Activated CD4-positive, alpha-beta T cell treated with anti-CD3 and anti-CD28 coated beads, Interleukin-2, Interleukin-4, amounts not matched to agents 100 ng/mL and 50 ng/mL, durations not matched to agents 16 hours and 8 hours (primary cell): ENCODE data around the gene TRH.
A peak's percentile ranks its signal among the peaks of the same experiment; 100 is the strongest.

ENCODE experiments used
- DNase-seq: peaks from one replicate; pipeline ENCODE4 v3.0.0-alpha.2; 2020; ENCODE audit warnings: low spot score

TRH gene

DNA sequence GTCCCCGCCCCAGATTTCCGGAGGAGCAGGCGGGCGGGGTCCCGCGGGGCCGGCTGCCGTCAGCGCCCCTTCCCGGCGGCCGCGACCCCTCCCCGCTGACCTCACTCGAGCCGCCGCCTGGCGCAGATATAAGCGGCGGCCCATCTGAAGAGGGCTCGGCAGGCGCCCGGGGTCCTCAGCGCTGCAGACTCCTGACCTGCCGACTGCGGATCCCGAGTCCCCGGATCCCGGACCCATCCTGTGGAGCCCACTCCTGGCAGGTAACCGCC, at the start of gene TRH:
TSS of gene TRH (plus strand) at position 157 of the 269 bp plus-strand sequence. CDS start 1,097 bp downstream, outside the sequence.
- no peak for DNase-seq

DNA sequence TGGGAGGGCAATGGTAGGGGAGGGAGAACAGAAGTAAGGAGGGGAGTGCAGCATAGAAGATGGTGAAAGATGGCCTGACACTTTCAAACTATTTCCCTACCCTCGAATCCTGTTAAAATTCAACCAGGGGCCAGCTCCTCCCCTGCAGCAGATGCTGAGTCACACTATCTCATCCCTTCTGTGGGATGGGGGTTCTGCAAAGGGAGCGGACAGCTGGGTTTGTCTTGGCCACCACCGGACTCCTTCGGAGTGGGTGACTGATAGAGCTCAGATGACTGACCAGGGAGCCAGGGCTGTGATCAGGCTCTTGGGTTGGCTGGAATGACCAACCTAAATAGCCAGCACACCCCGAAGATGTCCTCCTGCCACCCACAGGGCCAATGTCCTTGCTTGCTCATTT, 47.4 kb upstream of the TRH start:
- no peak for DNase-seq

- no peak for DNase-seq
Observed at GRCh38 chr3:129929383-129929782, 45.1 kb upstream of the TRH start.

- no peak for DNase-seq
Observed at GRCh38 chr3:129933471-129933870, 41.0 kb upstream of the TRH start.

- peak; percentile 31 for DNase-seq
Observed at GRCh38 chr3:129934234-129935123, 40.0 kb upstream of the TRH start.

GRCh38 chr3:129936757-129937156, 37.8 kb upstream of the TRH start:
- DNase-seq, result peak; percentile 15

- no peak for DNase-seq
Observed at GRCh38 chr3:129937717-129938116, 36.8 kb upstream of the TRH start.

DNA sequence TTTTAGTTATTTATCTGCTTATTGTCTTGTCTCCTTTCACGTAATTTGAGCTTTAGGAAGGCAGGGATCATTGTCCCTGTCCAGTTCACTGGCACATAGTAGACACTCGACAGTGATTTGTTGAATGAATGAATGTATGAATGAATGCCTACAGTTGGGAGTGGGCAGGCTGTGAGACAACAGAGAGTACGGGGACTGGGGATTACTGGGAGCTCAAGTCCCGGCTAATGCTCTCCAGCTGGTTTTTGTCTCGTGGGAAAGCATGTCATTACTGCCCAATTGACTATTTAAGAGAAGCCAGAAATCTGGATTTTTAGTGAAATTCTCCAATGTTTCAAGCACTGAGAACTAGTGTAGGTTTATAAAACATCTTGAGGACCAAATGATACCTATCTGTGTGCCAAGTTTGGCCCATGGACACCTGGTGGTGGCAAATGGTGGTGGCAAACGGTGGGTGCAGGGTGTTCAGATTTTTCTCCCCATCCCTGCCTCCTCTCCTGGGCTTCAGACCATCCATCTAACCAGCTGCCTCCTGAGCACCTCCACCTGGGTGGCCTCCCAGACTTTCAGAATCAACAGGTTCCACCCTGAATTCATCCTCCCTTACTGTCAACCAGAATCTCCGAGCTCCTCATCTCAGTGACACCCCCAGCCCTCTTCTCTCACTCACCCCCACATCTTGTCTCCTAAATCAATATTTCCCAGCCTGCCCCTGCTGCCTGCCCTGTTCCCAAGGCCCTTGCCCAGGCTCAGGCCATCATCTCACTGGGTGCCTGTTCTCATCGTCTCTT, 36.2 kb upstream of the TRH start:
- no peak for DNase-seq

GRCh38 chr3:129940086-129940485, 34.4 kb upstream of the TRH start:
- no peak for DNase-seq

DNA sequence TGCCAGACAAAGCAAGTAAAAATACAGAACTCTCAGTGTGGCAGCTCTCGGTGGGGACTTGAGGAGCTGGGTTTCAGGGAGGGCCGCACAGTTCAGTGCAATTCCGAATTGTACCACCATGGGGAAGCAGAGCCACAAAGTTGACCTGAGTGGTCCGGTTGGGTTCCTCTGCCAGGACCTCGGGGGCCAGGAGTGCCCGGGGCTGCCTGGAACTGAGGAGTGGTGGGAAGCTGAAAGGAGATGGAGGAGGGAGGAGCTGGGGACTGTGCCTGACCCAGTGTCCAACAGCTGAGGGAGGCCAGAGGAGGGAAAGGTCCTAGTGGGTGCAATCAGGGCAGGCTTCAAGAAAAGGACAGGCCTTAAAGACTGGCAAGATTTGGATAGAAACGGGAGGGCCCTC, 32.2 kb upstream of the TRH start:
- peak; percentile 39 for DNase-seq

DNA sequence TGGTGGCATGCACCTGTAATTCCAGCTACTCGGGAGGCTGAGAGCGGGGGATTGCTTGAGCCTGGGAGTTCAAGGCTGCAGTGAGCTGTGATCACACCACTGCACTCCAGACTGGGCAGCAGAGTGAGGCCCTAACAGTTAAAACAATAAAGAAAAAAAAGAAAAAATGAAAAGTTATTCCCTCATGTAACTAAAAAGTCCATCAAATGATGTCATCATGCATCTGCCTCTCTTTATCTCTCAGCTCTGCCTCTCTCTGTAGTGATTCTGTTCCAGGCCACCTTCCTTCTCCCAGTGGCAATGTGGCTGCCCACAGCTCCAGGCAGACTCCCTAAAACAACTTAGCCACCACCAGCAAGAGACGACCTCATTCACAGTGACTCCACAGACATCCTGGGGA, 31.5 kb upstream of the TRH start:
- DNase-seq, result no peak

DNA sequence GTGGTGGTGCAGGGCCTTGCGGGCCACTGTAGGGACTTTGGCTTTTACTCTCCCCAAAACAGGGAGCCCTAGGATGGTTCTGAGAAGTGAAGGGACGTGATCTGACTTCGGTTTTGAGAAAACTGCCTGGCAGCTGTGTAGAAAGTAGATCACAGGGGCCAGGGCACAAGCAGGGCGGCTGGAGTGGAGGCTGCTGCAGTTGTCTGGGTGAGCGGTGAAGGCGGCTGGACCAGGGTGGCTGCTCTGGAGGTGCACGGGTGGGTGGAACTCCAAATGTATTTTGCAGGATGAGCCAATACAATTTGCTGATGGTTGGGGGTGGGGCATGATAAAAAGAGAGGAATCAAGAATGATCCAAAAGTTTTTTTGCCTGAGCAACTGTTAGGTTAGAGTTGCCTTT, 29.8 kb upstream of the TRH start:
- no peak for DNase-seq

- no peak for DNase-seq
Observed at GRCh38 chr3:129947538-129948240, 26.8 kb upstream of the TRH start.

DNA sequence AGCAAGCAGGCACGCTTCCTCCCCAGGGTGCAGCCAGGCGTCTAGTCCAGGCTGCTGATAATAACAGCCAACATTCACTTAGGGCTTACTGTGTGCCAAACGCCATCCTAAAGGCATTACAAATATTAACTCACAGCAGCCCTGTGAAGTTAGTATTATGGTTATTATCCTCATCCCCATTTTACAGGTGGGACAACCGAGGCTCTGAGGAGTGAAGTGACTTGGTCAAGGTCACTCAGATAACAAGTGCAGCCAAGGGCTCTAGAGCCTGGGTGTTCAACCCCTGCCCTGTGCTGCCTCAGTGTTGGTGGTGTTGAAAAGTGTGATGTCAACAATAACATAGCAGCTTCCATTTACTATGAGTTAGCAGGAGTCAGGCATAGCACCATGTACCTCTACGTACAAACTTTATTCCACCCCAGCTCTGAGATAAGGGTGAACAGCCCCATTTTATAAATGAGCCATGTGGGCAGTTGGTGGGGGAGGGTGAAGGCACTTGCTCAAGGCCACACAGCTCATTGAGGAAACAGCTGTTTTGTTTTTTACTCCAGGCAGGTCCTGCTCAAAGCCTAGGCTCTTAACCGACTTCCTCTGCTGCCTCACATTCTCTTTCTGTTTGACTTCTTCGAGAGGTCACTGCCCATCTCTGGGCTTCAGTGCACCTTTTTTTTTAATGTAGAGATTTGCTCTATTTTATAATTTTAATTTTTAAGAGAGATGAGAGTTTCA, 24.0 kb upstream of the TRH start:
- no peak for DNase-seq

DNA sequence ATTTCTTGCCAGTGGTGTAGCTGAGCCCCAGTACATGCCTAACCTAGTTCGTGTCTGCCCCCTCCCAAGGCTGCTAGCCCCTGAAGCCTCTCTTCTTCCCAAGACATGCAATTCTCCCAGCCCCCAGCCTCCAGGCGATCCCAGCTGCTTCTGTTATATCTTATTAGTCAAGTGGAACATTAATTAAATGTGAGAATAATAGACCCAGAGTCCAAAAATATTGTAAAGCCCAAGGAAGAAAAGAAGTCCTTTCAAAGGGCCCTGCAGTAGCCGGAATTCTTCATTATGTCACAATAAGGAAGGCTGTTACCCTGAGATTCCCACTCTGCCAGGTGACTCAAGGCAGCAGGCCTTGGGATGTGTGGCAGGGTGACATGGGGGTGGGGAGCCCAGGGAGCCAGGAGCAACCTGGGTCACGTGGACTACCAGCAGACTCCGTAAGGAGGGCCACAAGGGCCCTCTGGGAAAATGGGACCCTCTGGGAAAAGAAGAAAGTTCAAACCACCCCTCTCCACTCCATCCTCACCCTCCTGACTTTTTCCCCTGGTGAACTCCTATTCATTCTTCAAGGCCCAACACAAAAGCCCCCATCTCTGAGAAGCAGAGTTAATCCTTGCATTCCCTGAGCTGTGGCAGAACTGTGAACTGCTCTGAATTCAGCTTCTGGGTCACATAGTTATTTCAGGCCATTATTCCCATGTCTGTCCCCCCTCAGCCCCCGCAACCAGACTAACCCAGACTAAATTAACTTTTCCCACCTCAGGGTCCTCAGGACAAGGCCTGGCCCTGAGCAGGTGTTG, 21.8 kb upstream of the TRH start:
- DNase-seq, result no peak

GRCh38 chr3:129953621-129954020, 20.9 kb upstream of the TRH start:
- no peak for DNase-seq

- no peak for DNase-seq
Observed at GRCh38 chr3:129954514-129954913, 20.0 kb upstream of the TRH start.

DNA sequence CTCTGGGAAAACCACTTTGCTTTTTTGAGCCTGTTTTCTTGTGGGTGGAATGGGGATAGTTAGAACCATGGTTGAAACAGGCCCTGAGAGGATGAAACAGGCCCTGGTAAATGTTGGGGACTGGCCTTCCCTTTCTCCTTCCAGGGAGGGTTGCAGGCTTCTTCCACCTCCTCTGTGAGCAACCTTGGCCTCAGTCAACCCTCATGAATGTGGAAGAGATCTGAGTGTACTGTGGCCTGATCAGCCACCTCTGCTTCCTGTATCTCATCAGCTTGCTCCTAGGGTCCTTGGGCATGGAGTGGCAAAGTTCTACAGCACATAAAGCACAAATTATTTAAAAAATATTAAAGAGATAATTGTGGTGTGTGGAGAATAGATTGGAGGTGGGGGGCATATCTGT, 17.6 kb upstream of the TRH start:
- no peak for DNase-seq

DNA sequence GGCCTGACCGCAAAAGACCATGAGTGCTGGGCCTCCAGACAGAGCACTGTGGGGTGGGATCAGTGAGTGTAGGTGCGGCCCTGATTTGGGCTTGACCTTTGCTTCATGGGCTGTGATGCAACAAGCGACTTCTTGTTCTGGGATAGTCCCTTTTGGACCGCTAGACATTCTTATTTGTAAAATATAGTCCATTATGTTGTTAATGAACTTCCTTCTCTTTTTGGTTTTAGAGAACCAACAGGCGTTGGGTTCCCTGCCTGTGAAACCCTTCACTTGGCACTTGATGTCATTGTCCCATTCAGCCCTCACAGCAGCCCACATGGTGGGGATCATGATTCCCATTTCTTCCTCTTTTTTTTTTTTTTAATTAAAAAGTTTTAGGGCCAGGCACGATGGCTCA, 15.8 kb upstream of the TRH start:
- DNase-seq, result no peak

DNA sequence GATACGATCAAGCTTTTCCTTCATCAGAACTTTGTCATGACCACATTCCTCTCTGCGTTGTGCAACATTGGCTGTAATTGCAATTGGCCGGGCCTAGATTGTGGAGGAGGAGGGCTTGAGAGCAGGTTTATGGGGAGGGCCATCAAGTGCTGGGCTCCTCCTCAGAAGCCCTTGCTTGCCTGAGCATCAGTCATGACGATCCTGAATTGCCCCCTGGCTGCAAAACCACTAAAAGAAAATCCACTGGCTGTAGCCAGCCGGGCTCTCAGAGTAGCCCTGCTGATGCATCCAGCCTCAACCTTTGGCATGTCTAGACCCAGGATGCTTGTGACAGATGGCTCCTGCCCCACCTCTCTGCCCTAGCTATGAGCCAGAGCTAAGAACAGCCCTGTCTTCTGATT, 13.4 kb upstream of the TRH start:
- no peak for DNase-seq

GRCh38 chr3:129962600-129962999, 11.9 kb upstream of the TRH start:
- DNase-seq, result no peak
